GM21737 (cell line): ENCODE data around the gene NOMO2.
"Not testable (repeated sequence)": the region's sequence is repeated elsewhere in the genome, so short reads cannot be mapped to it uniquely, and the experiment has no call there.

Experiments used
- ATAC-seq: cut with Tn5 transposase; IDR thresholded peaks from one replicate; pipeline ENCODE4 v1.9.1; 2021; ENCODE audit warnings: mild to moderate bottlenecking, moderate library complexity; ENCODE audit not compliant: unreplicated experiment

The NOMO2 gene

DNA sequence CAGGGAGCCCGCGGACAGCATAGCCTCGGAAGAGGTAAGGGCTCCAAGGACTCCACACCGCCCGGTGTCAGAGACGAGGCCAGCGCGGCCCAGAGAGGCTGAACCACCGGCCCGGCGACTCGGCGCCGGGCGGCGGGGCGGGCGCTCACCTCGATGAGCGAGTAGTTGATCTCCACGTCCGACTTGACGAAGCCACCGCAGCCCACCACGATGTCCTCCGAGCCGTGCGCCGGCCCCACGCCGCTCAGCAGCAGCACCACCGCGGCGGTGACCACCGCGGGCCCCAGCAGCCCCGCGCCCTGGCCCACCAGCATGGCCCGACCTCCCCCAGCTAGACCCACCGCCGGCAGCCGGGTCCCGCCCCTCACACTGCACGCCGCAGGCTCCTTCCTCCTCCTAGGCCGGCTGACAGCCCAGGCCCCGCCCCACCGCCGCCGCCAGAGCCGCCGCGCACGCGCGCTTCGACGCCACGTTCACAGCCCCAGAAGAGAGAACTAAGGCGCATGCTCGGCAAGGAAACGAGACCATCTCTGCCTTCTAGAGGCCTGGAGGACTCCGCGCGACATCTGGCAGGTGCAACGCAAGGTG lies at the start of gene NOMO2:
NOMO2 (minus strand) TSS at position 371 of the 588 bp plus-strand sequence; CDS start at position 314, 57 bp downstream.
- peak; percentile 93 for ATAC-seq

GRCh38 chr16:18610147-18610803 lies 48.4 kb upstream of the NOMO2 start:
- ATAC-seq, result not testable (repeated sequence)

- not testable (repeated sequence) for ATAC-seq
These were observed 46.4 kb upstream of the NOMO2 start for GRCh38 chr16:18608271-18608670.

- not testable (repeated sequence) for ATAC-seq
These were observed 41.8 kb upstream of the NOMO2 start for GRCh38 chr16:18603572-18604246.

DNA sequence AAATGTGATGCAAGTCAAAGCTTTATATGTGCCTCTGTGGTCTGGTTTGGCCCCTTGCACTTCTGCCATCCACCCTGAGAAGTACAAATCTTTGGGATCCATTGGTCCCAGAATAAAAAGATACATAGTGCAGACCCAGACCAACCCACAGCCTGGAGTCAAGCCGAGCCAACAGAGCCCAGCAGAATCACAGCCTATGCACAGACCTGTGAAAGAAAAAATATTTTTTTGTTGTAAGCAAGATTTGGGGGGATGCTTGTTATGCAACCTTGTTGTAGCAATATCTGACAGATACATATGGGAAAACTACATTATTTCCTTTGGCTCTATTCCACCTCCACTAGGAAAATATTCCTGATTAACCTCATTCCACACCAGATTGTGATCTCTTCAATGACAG lies 36.7 kb upstream of the NOMO2 start:
- not testable (repeated sequence) for ATAC-seq

DNA sequence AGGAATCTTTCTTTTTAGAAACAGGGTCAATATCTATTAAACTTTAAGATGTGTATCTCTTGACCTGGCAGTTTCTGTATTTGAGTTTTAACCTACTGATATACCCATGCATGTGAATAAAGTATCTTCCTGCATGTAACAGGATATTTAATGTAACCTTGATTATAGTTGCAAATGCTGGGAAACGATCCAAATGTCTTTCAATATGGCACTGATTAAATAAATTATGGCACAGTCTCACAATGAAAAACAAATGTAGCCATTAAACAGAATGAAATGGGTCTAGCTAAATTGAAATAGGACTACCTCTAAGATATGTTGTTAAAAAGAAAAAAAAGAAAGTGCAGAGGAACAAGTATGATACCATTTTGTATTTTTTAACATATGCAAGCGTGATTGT lies 35.8 kb upstream of the NOMO2 start:
- not testable (repeated sequence) for ATAC-seq

GRCh38 chr16:18597319-18597718 lies 35.4 kb upstream of the NOMO2 start:
- ATAC-seq, result not testable (repeated sequence)

DNA sequence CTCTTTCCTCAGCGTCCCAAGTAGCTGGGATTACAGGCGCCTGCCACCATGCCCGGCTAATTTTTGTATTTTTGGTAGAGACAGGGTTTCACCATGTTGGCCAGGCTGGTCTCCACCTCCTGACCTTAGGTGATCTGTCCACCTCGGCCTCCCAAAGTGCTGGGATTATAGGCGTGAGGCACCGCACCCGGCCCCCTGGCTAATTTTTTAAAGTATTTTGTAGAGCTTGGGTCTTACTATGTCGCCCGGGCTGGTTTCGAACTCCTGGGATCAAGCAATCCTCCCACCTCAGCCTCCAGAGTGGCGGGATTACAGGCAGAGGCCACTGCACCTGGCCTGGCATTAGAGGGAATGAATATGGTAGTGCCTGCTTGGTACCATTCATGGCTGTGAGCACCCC lies 33.9 kb upstream of the NOMO2 start:
- ATAC-seq, result not testable (repeated sequence)

DNA sequence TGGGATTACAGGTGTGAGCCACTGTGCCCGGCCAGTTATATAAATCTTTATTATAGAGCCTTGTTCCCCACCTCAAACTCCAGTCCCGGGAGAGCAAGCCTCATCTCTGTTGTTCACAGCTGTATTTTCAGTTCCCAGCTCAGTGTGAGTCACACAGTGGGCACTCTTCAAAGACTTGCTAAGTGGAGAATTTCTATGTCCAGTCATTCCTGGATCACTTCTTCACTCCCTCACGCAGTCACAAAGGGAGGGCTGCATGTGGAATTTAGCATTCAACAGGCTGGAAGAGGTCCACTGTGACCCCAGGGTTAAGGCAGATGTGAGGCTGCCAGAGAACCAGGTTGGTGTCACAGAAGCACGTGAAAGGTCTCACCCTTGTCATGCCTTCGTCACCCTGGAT lies 33.0 kb upstream of the NOMO2 start:
- not testable (repeated sequence) for ATAC-seq

DNA sequence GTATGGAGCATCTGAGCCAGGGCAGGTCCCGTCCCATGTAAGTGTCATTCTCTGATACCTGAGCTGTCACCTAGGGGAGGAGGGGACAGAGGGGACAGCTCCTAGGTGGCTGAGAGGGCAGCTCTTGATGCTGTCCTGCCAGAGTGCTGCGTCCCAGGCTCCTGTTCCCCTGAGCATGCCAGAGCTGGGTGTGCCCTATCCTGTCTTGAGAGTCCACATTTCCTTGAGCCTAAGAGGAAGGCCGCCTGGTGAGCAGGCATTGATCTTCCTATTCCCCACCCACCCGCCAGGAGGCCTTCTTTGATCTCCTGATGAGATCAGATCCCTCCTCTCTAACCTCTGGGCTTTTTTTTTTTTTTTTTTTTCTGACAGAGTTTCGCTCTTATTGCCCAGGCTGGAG lies 32.0 kb upstream of the NOMO2 start:
- not testable (repeated sequence) for ATAC-seq

DNA sequence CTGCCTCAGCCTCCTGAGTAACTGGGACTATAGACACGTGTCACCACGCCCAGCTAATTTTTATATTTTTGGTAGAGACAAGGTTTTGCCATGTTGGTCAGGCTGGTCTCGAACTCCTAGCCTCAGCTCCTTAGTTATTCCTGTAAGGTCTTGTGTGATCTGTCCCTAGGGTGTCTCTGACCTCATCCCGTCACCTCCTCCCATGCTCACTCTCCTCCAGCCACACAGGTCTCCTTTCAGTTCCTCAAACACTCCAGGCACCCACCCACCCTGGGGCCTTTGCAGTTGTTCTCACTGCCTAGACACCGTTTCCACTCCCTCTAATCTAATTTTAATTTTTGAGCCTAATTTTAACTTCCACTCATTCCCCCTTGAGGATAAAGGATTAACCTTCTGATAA lies 31.1 kb upstream of the NOMO2 start:
- not testable (repeated sequence) for ATAC-seq

- ATAC-seq, result not testable (repeated sequence)
These were observed 30.0 kb upstream of the NOMO2 start for GRCh38 chr16:18591908-18592307.

DNA sequence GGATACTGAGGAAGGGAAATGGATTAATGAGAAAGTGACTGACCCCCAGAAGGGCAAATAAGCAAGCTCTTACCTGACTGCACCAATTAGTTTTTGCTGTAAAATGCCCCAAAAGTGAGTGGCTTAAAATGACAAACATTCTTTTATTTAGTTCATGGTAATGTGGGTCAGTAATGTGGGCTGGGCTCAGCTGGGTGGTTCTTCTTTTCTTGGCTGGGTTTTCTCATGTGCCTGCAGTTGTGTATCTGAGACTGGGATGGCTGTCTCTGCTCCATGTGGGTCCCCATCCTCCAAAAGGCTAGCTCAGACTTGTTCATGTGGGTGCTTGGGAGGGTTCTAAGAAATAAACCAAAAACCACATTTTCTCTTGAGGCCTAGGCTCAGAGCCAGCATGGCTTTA lies 29.5 kb upstream of the NOMO2 start:
- ATAC-seq, result not testable (repeated sequence)

GRCh38 chr16:18589806-18590205 lies 27.9 kb upstream of the NOMO2 start:
- ATAC-seq, result not testable (repeated sequence)

DNA sequence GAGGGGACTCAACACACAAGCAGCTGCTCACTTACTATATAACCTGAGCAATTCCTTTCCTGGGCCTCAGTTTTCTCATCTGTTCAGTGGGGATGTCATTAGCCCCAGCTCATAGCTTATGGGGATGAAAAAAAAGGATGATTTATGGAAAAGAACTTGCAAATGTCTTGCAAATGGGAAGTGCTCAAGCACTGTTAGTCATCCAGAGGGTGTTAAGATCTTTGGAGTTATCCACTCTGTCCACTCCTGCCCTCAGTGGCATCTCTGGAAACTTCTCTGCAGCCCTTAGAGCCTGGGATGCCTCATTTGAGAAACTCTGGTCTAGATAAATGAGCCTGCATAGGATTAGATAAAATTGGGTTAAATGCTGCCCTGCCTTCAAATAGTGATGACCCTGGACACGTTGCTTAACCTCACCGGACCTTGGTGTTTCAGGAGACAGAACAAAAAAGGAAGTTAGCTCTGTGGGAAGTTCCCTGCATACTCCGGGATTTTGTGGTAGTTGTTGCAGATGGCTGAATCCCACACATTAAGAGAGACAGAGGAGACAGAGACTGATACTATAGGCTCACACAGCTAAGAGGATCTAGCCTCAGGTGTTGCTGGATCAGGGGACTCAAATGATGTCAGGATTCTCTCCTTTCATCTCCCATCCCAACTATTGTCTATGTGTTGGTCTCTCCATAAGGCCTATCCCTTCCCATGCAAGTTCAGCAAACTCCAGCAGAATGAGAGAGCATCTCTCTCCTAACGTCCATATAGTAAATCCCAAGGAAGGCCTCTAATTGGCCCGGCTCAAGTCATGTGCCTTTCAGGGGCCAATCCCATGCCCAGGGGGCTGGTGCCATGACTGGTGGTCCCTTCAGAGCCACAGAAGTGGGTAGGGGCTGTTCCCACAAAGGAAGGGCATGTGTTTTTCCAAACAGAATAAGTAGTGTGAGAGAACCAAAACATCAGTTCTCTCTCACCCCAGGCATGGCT lies 25.0 kb upstream of the NOMO2 start:
- ATAC-seq, result not testable (repeated sequence)

- not testable (repeated sequence) for ATAC-seq
These were observed 23.9 kb upstream of the NOMO2 start for GRCh38 chr16:18585789-18586188.

DNA sequence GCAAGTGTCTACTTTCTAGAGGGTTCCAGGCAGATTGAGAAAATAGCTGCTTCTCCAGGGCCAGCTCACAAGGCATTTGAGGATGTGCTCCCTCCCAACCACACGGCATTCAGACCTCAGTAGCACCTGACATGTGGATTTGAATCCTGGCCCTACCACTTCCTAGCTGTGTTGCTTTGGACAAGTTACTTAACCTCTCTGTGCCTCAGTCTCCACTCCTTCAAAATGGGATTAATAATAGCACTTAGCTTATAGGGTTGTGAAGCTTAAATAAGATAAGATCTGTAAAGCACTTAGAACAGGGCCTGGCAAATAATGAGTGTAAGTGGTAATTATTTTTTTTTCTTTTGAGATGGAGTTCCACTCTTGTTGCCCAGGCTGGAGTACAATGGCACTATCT lies 21.0 kb upstream of the NOMO2 start:
- ATAC-seq, result no peak

- not testable (repeated sequence) for ATAC-seq
These were observed 18.5 kb upstream of the NOMO2 start for GRCh38 chr16:18580396-18580795.

GRCh38 chr16:18579261-18579660 lies 17.4 kb upstream of the NOMO2 start:
- not testable (repeated sequence) for ATAC-seq

DNA sequence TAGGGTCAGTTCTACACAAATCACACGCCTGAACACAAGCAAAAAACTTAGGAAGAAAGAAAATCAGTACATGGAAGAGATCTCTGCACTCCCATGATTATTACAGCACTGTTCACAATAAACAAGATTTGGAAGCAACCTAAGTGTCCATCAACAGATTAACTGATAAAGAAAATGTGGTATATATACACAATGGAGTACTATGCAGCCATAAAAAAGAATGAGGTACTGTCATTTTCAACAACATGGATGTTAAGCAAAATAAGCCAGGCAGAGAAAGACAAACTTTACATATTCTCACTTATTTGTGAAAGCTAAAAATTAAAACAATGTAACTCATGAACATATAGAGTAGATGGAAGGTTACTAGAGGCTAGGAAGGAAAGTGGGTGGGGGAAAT lies 16.0 kb upstream of the NOMO2 start:
- not testable (repeated sequence) for ATAC-seq

DNA sequence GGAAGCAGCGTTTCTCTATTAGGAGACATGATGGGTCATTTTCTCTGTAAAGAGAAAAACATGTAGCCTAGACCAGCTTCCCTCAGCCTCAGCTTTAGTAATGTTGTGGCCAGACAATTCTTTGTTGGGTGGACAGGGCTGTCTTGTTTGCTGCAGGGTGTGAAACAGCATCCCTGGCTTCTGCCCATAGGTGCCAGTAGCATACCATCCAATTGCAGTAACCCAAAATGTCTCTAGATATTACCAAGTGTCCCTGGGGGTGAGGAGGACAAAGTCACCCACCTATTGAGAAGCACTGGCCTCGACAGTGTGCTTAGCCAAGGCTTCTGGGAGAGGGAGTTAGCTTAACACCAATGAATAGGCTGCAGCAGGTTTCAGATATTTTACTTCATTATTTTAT lies 14.0 kb upstream of the NOMO2 start:
- not testable (repeated sequence) for ATAC-seq
